Measurements from ENCODE around the gene NLK. TPM values are rescaled to one million over a fixed set of nuclear protein-coding genes. Genes with fewer than 3 reads are reported as not detected.

NLK gene
- total RNA-seq, 6 experiments from 2014 or later: 8.8 to 10.6 (median 9.9) TPM

DNA sequence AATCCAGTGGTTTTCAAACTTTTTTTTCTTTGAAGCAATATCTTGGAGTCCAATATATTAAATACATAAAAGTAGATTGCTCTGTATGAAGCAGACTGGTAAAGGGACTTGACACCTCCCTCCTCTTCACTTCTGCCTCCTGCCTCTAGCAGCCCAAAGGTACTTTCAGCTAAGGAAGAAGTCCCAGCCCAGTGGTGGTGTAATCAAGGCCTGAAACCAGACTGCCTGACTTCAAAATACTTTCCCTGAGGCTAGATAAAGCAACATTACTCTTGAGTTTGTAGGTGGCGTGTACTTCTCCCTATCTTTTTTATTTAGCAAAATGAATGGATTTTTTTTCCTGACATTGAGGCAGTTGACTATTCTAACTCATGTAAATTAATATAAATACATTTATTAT lies 154.2 kb downstream of the NLK start:
- no peaks in the 10 kb centered on the region for H3K36me3 ChIP-seq
- ATAC-seq: peak in 2 of 4 donors; percentile 15 to 63

DNA sequence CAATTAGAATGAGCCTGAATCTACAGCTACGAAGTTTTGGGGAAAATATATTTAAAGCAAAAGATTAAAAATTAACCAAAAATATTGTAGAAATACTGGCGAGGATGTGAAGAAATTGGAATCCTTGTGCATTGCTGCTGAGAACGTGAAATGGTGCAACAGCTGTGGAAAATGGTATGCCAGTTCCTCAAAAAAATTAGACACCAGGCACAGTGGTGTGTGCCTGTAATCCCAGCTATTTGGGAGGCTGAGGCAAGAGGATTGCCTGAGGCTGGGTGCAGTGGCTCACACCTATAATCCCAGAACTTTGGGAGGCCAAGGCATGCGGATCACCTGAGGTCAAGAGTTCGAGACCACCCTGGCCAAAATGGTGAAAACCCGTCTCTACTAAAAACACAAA lies 156.6 kb downstream of the NLK start:
- DNase-seq (no peak), ATAC-seq (no peak)
- Histone ChIP-seq H3K36me3 (no peaks in the 10 kb centered on the region), H3K4me1 (peaks cover 0 to 15% (median 4%) of the 10 kb centered on the region in 4 donors), H3K27ac (no peak overlapping the region), H3K27me3 (no peaks in the 10 kb centered on the region), H3K9me3 (no peaks in the 10 kb centered on the region), H3K4me3 (no peak overlapping the region)
- TF ChIP-seq, protein P1, sequence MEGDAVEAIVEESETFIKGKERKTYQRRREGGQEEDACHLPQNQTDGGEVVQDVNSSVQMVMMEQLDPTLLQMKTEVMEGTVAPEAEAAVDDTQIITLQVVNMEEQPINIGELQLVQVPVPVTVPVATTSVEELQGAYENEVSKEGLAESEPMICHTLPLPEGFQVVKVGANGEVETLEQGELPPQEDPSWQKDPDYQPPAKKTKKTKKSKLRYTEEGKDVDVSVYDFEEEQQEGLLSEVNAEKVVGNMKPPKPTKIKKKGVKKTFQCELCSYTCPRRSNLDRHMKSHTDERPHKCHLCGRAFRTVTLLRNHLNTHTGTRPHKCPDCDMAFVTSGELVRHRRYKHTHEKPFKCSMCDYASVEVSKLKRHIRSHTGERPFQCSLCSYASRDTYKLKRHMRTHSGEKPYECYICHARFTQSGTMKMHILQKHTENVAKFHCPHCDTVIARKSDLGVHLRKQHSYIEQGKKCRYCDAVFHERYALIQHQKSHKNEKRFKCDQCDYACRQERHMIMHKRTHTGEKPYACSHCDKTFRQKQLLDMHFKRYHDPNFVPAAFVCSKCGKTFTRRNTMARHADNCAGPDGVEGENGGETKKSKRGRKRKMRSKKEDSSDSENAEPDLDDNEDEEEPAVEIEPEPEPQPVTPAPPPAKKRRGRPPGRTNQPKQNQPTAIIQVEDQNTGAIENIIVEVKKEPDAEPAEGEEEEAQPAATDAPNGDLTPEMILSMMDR (IDR thresholded peaks at IDR 0.05): no peak
- no peak for TF ChIP-seq POLR2A (IDR thresholded peaks at IDR 0.05)
- 82% methylated on average over 4 of the region's 6 CpGs for WGBS (ENCODE audit: insufficient coverage, low coverage, low lambda C conversion rate, missing lambda C conversion rate)
- intact Hi-C loops (cut with DNase I): no loop called here

More for the DNA sequence above, 154.2 kb downstream of the NLK start:
- peak overlapping the region in 1 of 3 donors; percentile 5 for H3K27ac ChIP-seq
- no peak overlapping the region for H3K4me3 ChIP-seq
- peaks cover 0 to 15% (median 4%) of the 10 kb centered on the region in 4 donors for H3K4me1 ChIP-seq
- WGBS (ENCODE audit: insufficient coverage, low coverage, low lambda C conversion rate, missing lambda C conversion rate): 88% methylated on average over 1 of the region's 1 CpG
- no peak for DNase-seq
- no peak for TF ChIP-seq POLR2A (IDR thresholded peaks at IDR 0.05)
- TF ChIP-seq, protein P1 (IDR thresholded peaks at IDR 0.05): no peak
- intact Hi-C loops (cut with DNase I): no loop called here
- no peaks in the 10 kb centered on the region for H3K27me3 ChIP-seq
- no peaks in the 10 kb centered on the region for H3K9me3 ChIP-seq

DNA sequence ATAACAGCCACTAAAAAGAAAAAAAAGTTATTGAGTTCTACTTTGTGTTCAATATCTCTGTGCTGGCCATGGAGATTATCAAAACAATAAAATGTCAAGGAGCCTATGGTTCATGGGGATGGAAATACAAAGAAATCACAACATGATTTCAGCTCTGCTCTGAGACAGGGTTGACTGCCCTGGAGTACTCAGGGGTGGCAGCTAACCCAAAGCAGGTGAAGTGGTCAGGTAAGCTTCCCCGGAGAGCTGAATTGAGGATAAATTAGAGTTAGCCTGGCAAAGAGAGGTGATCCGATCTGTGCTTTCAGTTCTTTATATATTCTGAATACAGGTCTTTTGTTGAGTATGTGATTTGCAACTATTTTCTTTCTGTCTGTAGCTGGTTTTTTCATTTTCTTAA lies 157.3 kb downstream of the NLK start:
- 87% methylated on average over 2 of the region's 2 CpGs for WGBS (ENCODE audit: insufficient coverage, low coverage, low lambda C conversion rate, missing lambda C conversion rate)
- Histone ChIP-seq H3K4me3 (no peak overlapping the region), H3K4me1 (peaks cover 0 to 15% (median 4%) of the 10 kb centered on the region in 4 donors), H3K36me3 (no peaks in the 10 kb centered on the region), H3K27me3 (no peaks in the 10 kb centered on the region), H3K27ac (no peak overlapping the region), H3K9me3 (no peaks in the 10 kb centered on the region)
- DNase-seq (no peak), ATAC-seq (no peak)
- TF ChIP-seq, protein P1 (IDR thresholded peaks at IDR 0.05): no peak
- TF ChIP-seq POLR2A (IDR thresholded peaks at IDR 0.05): no peak
- intact Hi-C loops (cut with DNase I): no loop called here

DNA sequence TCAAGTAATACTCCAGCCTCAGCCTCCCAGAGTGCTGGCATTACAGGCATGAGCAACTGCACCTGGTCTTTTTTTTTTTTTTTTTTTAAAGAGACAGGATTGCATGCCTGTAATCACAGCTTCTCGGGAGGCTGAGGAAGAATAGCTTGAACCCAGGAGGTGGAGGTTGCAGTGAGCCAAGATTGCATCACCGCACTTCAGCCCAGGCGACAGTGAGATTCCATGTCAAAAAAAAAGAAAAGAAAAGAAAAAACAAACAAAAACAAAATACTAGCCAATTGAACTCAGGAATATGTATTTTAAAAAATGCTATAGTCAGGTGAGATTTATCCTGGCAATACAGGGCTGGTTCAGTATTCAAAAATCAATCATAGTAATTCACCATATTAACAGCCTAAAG lies 158.8 kb downstream of the NLK start:
- ATAC-seq (no peak), DNase-seq (no peak)
- Histone ChIP-seq H3K27me3 (no peaks in the 10 kb centered on the region), H3K36me3 (no peaks in the 10 kb centered on the region), H3K4me3 (no peak overlapping the region), H3K27ac (no peak overlapping the region), H3K9me3 (no peaks in the 10 kb centered on the region), H3K4me1 (peaks cover 0 to 14% (median under 1%) of the 10 kb centered on the region in 4 donors)
- WGBS (ENCODE audit: insufficient coverage, low coverage, low lambda C conversion rate, missing lambda C conversion rate): 31% methylated on average over 3 of the region's 3 CpGs
- no peak for TF ChIP-seq POLR2A (IDR thresholded peaks at IDR 0.05)
- TF ChIP-seq, protein P1 (IDR thresholded peaks at IDR 0.05): no peak
- intact Hi-C loops (cut with DNase I): no loop called here

DNA sequence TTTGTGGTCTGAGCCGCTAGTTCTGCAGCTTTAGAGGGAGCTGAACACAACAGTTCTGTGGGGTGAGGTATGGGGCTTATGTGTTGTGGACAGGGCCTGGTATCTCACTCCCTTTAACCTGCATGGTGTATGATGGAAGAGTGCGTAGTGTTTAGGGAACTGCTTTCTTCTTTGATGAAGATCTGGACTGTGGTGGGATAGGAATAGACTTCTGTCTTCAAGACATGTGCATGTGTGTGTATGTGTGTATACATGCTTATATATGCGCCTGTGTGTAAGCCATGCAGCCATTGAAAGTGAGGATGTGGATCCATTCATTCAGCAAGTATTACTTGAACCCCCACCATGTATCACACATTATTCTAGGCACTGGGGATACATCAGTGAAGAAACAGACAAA lies 161.8 kb downstream of the NLK start:
- no peaks in the 10 kb centered on the region for H3K36me3 ChIP-seq
- ATAC-seq (no peak), DNase-seq (no peak)
- intact Hi-C loops (cut with DNase I): no loop called here
- no peaks in the 10 kb centered on the region for H3K27me3 ChIP-seq
- H3K27ac ChIP-seq: no peak overlapping the region
- H3K4me3 ChIP-seq: no peak overlapping the region
- WGBS (ENCODE audit: insufficient coverage, low coverage, low lambda C conversion rate, missing lambda C conversion rate): 100% methylated on average over 1 of the region's 3 CpGs
- peaks cover 0 to 8% (median 0%) of the 10 kb centered on the region in 4 donors for H3K4me1 ChIP-seq
- TF ChIP-seq, protein P1 (IDR thresholded peaks at IDR 0.05): no peak
- TF ChIP-seq POLR2A (IDR thresholded peaks at IDR 0.05): no peak
- no peaks in the 10 kb centered on the region for H3K9me3 ChIP-seq
